ENCODE measurements around the gene TMEM218.

DNA sequence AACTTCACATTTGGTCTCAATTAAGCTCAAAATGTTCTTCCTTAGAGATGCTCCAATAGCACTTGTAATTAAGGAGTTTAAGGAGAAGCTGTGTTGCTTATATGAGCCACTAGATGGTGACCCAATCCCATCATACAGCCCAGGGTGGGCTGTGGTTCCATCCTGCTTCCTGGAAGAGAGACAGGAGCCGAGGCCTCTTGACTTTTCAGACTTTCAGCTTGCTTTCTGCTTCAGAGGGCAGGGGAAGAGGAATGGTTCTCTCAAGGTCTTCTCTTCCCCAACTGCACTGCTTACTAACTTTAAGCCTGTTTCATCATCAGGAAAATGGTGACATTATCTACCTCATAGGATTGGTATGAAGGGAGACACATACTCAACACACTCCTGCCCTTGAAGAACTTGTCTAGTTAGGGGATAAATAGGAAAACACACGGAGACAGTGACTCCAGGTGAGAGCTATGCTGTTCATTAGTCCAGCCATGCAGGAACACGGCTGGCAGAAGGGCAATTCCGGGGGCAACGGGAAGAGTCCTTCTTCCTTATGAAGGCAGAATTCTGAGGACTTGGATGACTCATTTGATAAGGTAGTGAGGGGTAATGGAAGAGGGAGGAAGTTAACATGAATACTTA is 20.1 kb downstream of the TMEM218 start:
- TF ChIP-seq, protein P1, sequence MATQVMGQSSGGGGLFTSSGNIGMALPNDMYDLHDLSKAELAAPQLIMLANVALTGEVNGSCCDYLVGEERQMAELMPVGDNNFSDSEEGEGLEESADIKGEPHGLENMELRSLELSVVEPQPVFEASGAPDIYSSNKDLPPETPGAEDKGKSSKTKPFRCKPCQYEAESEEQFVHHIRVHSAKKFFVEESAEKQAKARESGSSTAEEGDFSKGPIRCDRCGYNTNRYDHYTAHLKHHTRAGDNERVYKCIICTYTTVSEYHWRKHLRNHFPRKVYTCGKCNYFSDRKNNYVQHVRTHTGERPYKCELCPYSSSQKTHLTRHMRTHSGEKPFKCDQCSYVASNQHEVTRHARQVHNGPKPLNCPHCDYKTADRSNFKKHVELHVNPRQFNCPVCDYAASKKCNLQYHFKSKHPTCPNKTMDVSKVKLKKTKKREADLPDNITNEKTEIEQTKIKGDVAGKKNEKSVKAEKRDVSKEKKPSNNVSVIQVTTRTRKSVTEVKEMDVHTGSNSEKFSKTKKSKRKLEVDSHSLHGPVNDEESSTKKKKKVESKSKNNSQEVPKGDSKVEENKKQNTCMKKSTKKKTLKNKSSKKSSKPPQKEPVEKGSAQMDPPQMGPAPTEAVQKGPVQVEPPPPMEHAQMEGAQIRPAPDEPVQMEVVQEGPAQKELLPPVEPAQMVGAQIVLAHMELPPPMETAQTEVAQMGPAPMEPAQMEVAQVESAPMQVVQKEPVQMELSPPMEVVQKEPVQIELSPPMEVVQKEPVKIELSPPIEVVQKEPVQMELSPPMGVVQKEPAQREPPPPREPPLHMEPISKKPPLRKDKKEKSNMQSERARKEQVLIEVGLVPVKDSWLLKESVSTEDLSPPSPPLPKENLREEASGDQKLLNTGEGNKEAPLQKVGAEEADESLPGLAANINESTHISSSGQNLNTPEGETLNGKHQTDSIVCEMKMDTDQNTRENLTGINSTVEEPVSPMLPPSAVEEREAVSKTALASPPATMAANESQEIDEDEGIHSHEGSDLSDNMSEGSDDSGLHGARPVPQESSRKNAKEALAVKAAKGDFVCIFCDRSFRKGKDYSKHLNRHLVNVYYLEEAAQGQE (IDR thresholded peaks at IDR 0.05; ENCODE audit: low read depth): no peak
- TF ChIP-seq CEBPB (IDR thresholded peaks at IDR 0.05): no peak
- no peak for TF ChIP-seq FOXM1 (IDR thresholded peaks at IDR 0.05; ENCODE audit: borderline replicate concordance, low read depth)
- TF ChIP-seq CREB1 (IDR thresholded peaks at IDR 0.05; ENCODE audit: low read depth): no peak
- TF ChIP-seq, protein P2, sequence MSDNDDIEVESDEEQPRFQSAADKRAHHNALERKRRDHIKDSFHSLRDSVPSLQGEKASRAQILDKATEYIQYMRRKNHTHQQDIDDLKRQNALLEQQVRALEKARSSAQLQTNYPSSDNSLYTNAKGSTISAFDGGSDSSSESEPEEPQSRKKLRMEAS (IDR thresholded peaks at IDR 0.05): no peak
- TF ChIP-seq NFIC (IDR thresholded peaks at IDR 0.05): no peak
- TF ChIP-seq, protein P3, sequence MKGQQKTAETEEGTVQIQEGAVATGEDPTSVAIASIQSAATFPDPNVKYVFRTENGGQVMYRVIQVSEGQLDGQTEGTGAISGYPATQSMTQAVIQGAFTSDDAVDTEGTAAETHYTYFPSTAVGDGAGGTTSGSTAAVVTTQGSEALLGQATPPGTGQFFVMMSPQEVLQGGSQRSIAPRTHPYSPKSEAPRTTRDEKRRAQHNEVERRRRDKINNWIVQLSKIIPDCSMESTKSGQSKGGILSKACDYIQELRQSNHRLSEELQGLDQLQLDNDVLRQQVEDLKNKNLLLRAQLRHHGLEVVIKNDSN (IDR thresholded peaks at IDR 0.05): no peak
- TF ChIP-seq EP300 (IDR thresholded peaks at IDR 0.05; ENCODE audit: borderline replicate concordance): no peak
- no peak for TF ChIP-seq TAF1 (IDR thresholded peaks at IDR 0.05; ENCODE audit: low read depth)
- no peak for TF ChIP-seq TCF12 (IDR thresholded peaks at IDR 0.05; ENCODE audit: low read depth)
- no peak for TF ChIP-seq TEAD4 (IDR thresholded peaks at IDR 0.05)
- TF ChIP-seq RAD21 (IDR thresholded peaks at IDR 0.05; ENCODE audit: low read depth): peak; percentile 54
